ENCODE data around the gene SAP130.

SAP130 gene

DNA sequence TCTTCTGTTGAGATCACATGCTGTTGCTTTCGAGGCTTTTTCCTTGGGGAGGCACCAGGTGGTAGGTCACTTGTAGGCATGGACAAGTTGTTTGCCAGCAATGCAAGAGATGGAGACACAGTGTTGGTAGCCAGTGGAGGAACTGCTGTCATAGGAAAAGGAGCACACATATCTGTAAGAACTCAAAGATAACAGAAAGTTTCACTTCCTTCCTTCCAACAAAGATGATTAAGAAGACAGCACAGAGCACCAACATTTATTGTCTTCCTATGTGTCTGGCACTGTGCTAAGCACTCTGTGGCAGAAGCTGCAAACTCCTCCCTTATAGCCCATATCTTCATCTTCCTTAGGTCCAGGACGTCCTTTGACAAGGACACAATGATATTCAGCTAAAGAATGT is 77.6 kb downstream of the SAP130 start:
- no peaks in the 10 kb centered on the region for H3K9me3 ChIP-seq (ENCODE audit: insufficient read depth, low read depth, low read length)
- H3K27ac ChIP-seq (ENCODE audit: low read depth, low read length): no peak overlapping the region
- H3K4me2 ChIP-seq (ENCODE audit: low read length): no peak overlapping the region
- no peak overlapping the region for H2AK5ac ChIP-seq (ENCODE audit: low read length)
- H3K18ac ChIP-seq (ENCODE audit: low read length): no peak overlapping the region
- H2BK120ac ChIP-seq (ENCODE audit: insufficient read depth, low read length, poor library complexity): no peak overlapping the region
- H2BK12ac ChIP-seq (ENCODE audit: low read length): no peak overlapping the region
- WGBS (ENCODE audit: extremely low coverage, insufficient coverage, insufficient read length): no CpG with 5 or more reads among the region's 2 CpGs
- no peak for DNase-seq
- H3K4me1 ChIP-seq (ENCODE audit: control insufficient read depth in 1 of 2, insufficient read depth in 2 of 2, low read length in 2 of 2): no peaks in the 10 kb centered on the region
- no peak overlapping the region for H3K23ac ChIP-seq (ENCODE audit: low read length)
- H3K79me1 ChIP-seq (ENCODE audit: low read length): no peaks in the 10 kb centered on the region
- H3K4me3 ChIP-seq (ENCODE audit: low read depth, low read length): no peak overlapping the region
- H3K79me2 ChIP-seq (ENCODE audit: control insufficient read depth, insufficient read depth, low read length, poor library complexity): no peaks in the 10 kb centered on the region
- H4K91ac ChIP-seq (ENCODE audit: low read depth, low read length): no peak overlapping the region
- no peak overlapping the region for H3K9ac ChIP-seq (ENCODE audit: low read length)
- H2AFZ ChIP-seq (ENCODE audit: insufficient read depth, low read length, poor library complexity): no peak overlapping the region
- no peak overlapping the region for H3K4ac ChIP-seq (ENCODE audit: low read depth, low read length)
- no peak overlapping the region for H2BK5ac ChIP-seq (ENCODE audit: low read depth, low read length, poor library complexity)
- no peak overlapping the region for H4K12ac ChIP-seq (ENCODE audit: low read depth, low read length)
- no peak overlapping the region for H3K14ac ChIP-seq (ENCODE audit: low read length)
- no peaks in the 10 kb centered on the region for H3K27me3 ChIP-seq (ENCODE audit: insufficient read depth, low read length)
- no peak overlapping the region for H4K8ac ChIP-seq (ENCODE audit: low read depth, low read length)
- peaks cover 24 to 38% of the 10 kb centered on the region in 2 experiments for H3K36me3 ChIP-seq (ENCODE audit: control insufficient read depth in 1 of 2, insufficient read depth in 2 of 2, low read length in 2 of 2)

DNA sequence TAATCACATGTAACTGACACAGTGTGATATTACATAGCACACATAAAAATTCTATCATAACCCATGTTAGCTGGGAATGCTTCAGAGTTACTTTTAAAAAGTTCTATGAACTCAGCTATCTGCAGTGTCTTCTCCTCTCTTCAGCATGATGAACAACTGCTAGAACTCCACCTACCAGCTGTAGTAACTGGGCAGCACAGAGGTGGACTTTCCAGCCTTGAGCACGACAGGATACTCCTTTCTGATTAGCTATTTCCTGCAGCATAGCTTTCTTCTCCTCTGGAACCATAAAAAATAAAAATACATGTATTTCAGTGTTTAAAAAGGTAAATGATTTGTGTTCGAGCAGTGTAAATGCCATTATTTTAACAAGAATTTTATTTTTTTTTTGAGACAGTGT is 82.6 kb downstream of the SAP130 start:
- no peak overlapping the region for H2AK5ac ChIP-seq (ENCODE audit: low read length)
- no CpG with 5 or more reads among the region's 2 CpGs for WGBS (ENCODE audit: extremely low coverage, insufficient coverage, insufficient read length)
- no peaks in the 10 kb centered on the region for H3K79me1 ChIP-seq (ENCODE audit: low read length)

DNA sequence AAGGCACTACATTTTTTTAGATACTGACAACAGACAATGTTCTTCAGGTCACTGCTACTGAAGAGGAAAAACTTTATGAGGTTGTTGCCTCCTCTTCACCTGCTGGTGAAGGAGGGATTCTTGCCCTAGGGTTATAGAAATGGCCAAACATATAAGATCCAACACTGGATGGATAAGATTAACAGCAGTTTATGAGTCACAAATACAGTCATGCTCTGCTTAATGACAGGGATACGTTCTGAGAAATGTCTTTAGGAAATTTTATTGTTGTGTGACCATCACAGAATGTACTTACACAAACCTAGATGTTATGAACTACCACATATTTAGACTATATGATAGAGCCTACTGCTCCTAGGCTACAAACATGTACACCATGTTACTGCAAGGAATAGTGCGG is 84.7 kb downstream of the SAP130 start:
- Histone ChIP-seq H4K12ac (ENCODE audit: low read depth, low read length) (no peak overlapping the region), H3K36me3 (ENCODE audit: control insufficient read depth in 1 of 2, insufficient read depth in 2 of 2, low read length in 2 of 2) (peaks cover 28 to 46% of the 10 kb centered on the region in 2 experiments), H3K4me3 (ENCODE audit: low read depth, low read length) (no peak overlapping the region), H2BK12ac (ENCODE audit: low read length) (no peak overlapping the region), H3K4me1 (ENCODE audit: control insufficient read depth in 1 of 2, insufficient read depth in 2 of 2, low read length in 2 of 2) (no peaks in the 10 kb centered on the region), H4K8ac (ENCODE audit: low read depth, low read length) (no peak overlapping the region), H3K4me2 (ENCODE audit: low read length) (no peak overlapping the region), H3K27ac (ENCODE audit: low read depth, low read length) (no peak overlapping the region), H3K27me3 (ENCODE audit: insufficient read depth, low read length) (no peaks in the 10 kb centered on the region), H3K79me2 (ENCODE audit: control insufficient read depth, insufficient read depth, low read length, poor library complexity) (no peaks in the 10 kb centered on the region), H2AK5ac (ENCODE audit: low read length) (no peak overlapping the region), H3K23ac (ENCODE audit: low read length) (no peak overlapping the region), H4K91ac (ENCODE audit: low read depth, low read length) (no peak overlapping the region), H3K4ac (ENCODE audit: low read depth, low read length) (no peak overlapping the region), H2BK120ac (ENCODE audit: insufficient read depth, low read length, poor library complexity) (no peak overlapping the region), H3K9ac (ENCODE audit: low read length) (no peak overlapping the region), H3K79me1 (ENCODE audit: low read length) (no peaks in the 10 kb centered on the region), H3K9me3 (ENCODE audit: insufficient read depth, low read depth, low read length) (no peaks in the 10 kb centered on the region), H3K18ac (ENCODE audit: low read length) (no peak overlapping the region), H2AFZ (ENCODE audit: insufficient read depth, low read length, poor library complexity) (no peak overlapping the region), H2BK5ac (ENCODE audit: low read depth, low read length, poor library complexity) (no peak overlapping the region), H3K14ac (ENCODE audit: low read length) (no peak overlapping the region)
- no CpG with 5 or more reads among the region's 2 CpGs for WGBS (ENCODE audit: extremely low coverage, insufficient coverage, insufficient read length)
- DNase-seq: no peak

More for the DNA sequence above, 82.6 kb downstream of the SAP130 start:
- H3K14ac ChIP-seq (ENCODE audit: low read length): no peak overlapping the region
- no peak overlapping the region for H3K9ac ChIP-seq (ENCODE audit: low read length)
- no peak overlapping the region for H3K4me2 ChIP-seq (ENCODE audit: low read length)
- H4K8ac ChIP-seq (ENCODE audit: low read depth, low read length): no peak overlapping the region
- H2AFZ ChIP-seq (ENCODE audit: insufficient read depth, low read length, poor library complexity): no peak overlapping the region
- H3K9me3 ChIP-seq (ENCODE audit: insufficient read depth, low read depth, low read length): no peaks in the 10 kb centered on the region
- H3K36me3 ChIP-seq (ENCODE audit: control insufficient read depth in 1 of 2, insufficient read depth in 2 of 2, low read length in 2 of 2): peaks cover 38 to 53% of the 10 kb centered on the region in 2 experiments
- no peaks in the 10 kb centered on the region for H3K27me3 ChIP-seq (ENCODE audit: insufficient read depth, low read length)
- no peaks in the 10 kb centered on the region for H3K79me2 ChIP-seq (ENCODE audit: control insufficient read depth, insufficient read depth, low read length, poor library complexity)
- no peak overlapping the region for H3K27ac ChIP-seq (ENCODE audit: low read depth, low read length)
- H4K12ac ChIP-seq (ENCODE audit: low read depth, low read length): no peak overlapping the region
- no peak overlapping the region for H3K23ac ChIP-seq (ENCODE audit: low read length)
- H3K4me1 ChIP-seq (ENCODE audit: control insufficient read depth in 1 of 2, insufficient read depth in 2 of 2, low read length in 2 of 2): no peaks in the 10 kb centered on the region
- H2BK120ac ChIP-seq (ENCODE audit: insufficient read depth, low read length, poor library complexity): no peak overlapping the region
- DNase-seq: no peak
- no peak overlapping the region for H2BK5ac ChIP-seq (ENCODE audit: low read depth, low read length, poor library complexity)
- H3K18ac ChIP-seq (ENCODE audit: low read length): no peak overlapping the region
- no peak overlapping the region for H4K91ac ChIP-seq (ENCODE audit: low read depth, low read length)
- H3K4me3 ChIP-seq (ENCODE audit: low read depth, low read length): no peak overlapping the region
- no peak overlapping the region for H3K4ac ChIP-seq (ENCODE audit: low read depth, low read length)
- no peak overlapping the region for H2BK12ac ChIP-seq (ENCODE audit: low read length)

DNA sequence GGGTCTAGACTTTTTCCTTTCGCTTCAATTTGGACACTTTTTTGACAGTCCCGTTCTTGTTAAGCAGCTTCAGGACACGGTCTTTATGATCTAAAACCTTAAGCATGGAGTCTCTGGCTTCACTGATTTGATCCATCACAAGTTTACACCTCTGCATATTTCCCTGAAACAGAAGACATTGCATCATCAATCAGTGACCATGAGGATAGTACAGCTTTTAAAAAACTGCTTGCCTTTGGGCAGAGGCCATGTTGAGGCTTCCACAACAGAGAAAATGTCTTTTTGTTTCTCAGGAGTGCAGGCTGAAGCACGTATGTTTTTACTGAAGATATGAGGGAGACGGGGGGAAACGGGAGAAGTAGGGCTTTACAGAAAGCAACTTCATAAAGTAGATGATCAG is 85.9 kb downstream of the SAP130 start:
- Histone ChIP-seq H3K4me1 (ENCODE audit: control insufficient read depth in 1 of 2, insufficient read depth in 2 of 2, low read length in 2 of 2) (no peaks in the 10 kb centered on the region), H3K36me3 (ENCODE audit: control insufficient read depth in 1 of 2, insufficient read depth in 2 of 2, low read length in 2 of 2) (peaks cover 26 to 43% of the 10 kb centered on the region in 2 experiments), H3K9ac (ENCODE audit: low read length) (no peak overlapping the region), H3K27me3 (ENCODE audit: insufficient read depth, low read length) (no peaks in the 10 kb centered on the region), H3K9me3 (ENCODE audit: insufficient read depth, low read depth, low read length) (no peaks in the 10 kb centered on the region), H3K23ac (ENCODE audit: low read length) (no peak overlapping the region), H3K4ac (ENCODE audit: low read depth, low read length) (no peak overlapping the region), H4K8ac (ENCODE audit: low read depth, low read length) (no peak overlapping the region), H4K12ac (ENCODE audit: low read depth, low read length) (no peak overlapping the region), H2BK5ac (ENCODE audit: low read depth, low read length, poor library complexity) (no peak overlapping the region), H4K91ac (ENCODE audit: low read depth, low read length) (no peak overlapping the region), H2BK12ac (ENCODE audit: low read length) (no peak overlapping the region), H3K4me3 (ENCODE audit: low read depth, low read length) (no peak overlapping the region), H2AK5ac (ENCODE audit: low read length) (no peak overlapping the region), H3K27ac (ENCODE audit: low read depth, low read length) (no peak overlapping the region), H3K79me1 (ENCODE audit: low read length) (no peaks in the 10 kb centered on the region), H3K79me2 (ENCODE audit: control insufficient read depth, insufficient read depth, low read length, poor library complexity) (no peaks in the 10 kb centered on the region), H2AFZ (ENCODE audit: insufficient read depth, low read length, poor library complexity) (no peak overlapping the region), H3K14ac (ENCODE audit: low read length) (no peak overlapping the region), H2BK120ac (ENCODE audit: insufficient read depth, low read length, poor library complexity) (no peak overlapping the region), H3K4me2 (ENCODE audit: low read length) (no peak overlapping the region), H3K18ac (ENCODE audit: low read length) (no peak overlapping the region)
- DNase-seq: no peak
- WGBS (ENCODE audit: extremely low coverage, insufficient coverage, insufficient read length): no CpG with 5 or more reads among the region's 6 CpGs

All from trophoblast cell (in vitro differentiated cells and primary cell).